Astrocyte (in vitro differentiated cells and primary cell): ENCODE results near the gene MPZL1. TPM values are rescaled to one million over a fixed set of nuclear protein-coding genes. Genes with fewer than 3 reads are reported as not detected.

Source experiments
- DNase-seq: peaks from one replicate; pipeline ENCODE4 v3.0.0-alpha.2; 2010; ENCODE audit warnings: low read depth
- FAIRE-seq: peaks from 2 replicates; lab custom pipeline; 2011; peaks lifted over from hg19 to GRCh38; lab: Jason Lieb, UNC
- H2AFZ ChIP-seq: 2 replicates; pipeline ENCODE4 v1.6.0; 2012; ENCODE audit warnings: low read depth, low read length, inconsistent platforms
- H3K27ac ChIP-seq: 2 replicates; pipeline ENCODE4 v1.5.1; 2011; ENCODE audit warnings: low read depth, low read length, inconsistent platforms
- H3K27me3 ChIP-seq: 2 replicates; pipeline ENCODE4 v1.6.0; 2011; ENCODE audit warnings: low read length, inconsistent platforms; ENCODE audit not compliant: insufficient read depth
- H3K36me3 ChIP-seq: 2 replicates; pipeline ENCODE4 v1.5.1; 2011; ENCODE audit warnings: low read length, inconsistent platforms; ENCODE audit not compliant: insufficient read depth
- H3K4me1 ChIP-seq: 2 replicates; pipeline ENCODE4 v1.5.1; 2011; ENCODE audit warnings: low read length, inconsistent platforms; ENCODE audit not compliant: insufficient read depth
- H3K4me2 ChIP-seq: 2 replicates; pipeline ENCODE4 v1.6.0; 2012; ENCODE audit warnings: low read length, inconsistent platforms
- H3K4me3 ChIP-seq: 2 replicates; pipeline ENCODE4 v1.5.1; 2011; ENCODE audit warnings: low read depth, mild to moderate bottlenecking, low read length, inconsistent platforms; ENCODE audit not compliant: insufficient read depth
- H3K79me2 ChIP-seq: 2 replicates; pipeline ENCODE4 v1.6.0; 2012; ENCODE audit warnings: mild to moderate bottlenecking, low read length, inconsistent platforms; ENCODE audit not compliant: insufficient read depth
- H3K9ac ChIP-seq: 2 replicates; pipeline ENCODE4 v1.6.0; 2012; ENCODE audit warnings: mild to moderate bottlenecking, low read length, inconsistent platforms
- H3K9me3 ChIP-seq: 2 replicates; pipeline ENCODE4 v1.5.1; 2012; ENCODE audit warnings: low read depth, mild to moderate bottlenecking, low read length, inconsistent platforms; ENCODE audit not compliant: insufficient read depth
- H4K20me1 ChIP-seq: 2 replicates; pipeline ENCODE4 v1.6.0; 2012; ENCODE audit warnings: low read length, inconsistent platforms; ENCODE audit not compliant: insufficient read depth
- H3K27ac Mint-ChIP-seq: one replicate; pipeline ENCODE4 v1.8.0; 2021; ENCODE audit warnings: mild to moderate bottlenecking, mixed read lengths; ENCODE audit not compliant: unreplicated experiment
- H3K27me3 Mint-ChIP-seq: one replicate; pipeline ENCODE4 v1.8.0; 2021; ENCODE audit warnings: low read depth, mixed read lengths; ENCODE audit not compliant: unreplicated experiment
- H3K36me3 Mint-ChIP-seq: one replicate; pipeline ENCODE4 v1.8.0; 2021; ENCODE audit warnings: low read depth, mixed read lengths; ENCODE audit not compliant: unreplicated experiment
- H3K4me1 Mint-ChIP-seq: one replicate; pipeline ENCODE4 v1.8.0; 2021; ENCODE audit warnings: low read depth, mixed read lengths; ENCODE audit not compliant: unreplicated experiment
- H3K4me3 Mint-ChIP-seq: one replicate; pipeline ENCODE4 v1.8.0; 2021; ENCODE audit warnings: mild to moderate bottlenecking, moderate library complexity, mixed read lengths; ENCODE audit not compliant: unreplicated experiment
- H3K9me3 Mint-ChIP-seq: one replicate; pipeline ENCODE4 v1.8.0; 2021; ENCODE audit warnings: mild to moderate bottlenecking, mixed read lengths; ENCODE audit not compliant: unreplicated experiment
- CTCF ChIP-seq: IDR thresholded peaks from 2 replicates; pipeline ENCODE4 v1.5.1; 2011; ENCODE audit warnings: low read depth, mild to moderate bottlenecking, inconsistent platforms, low read length, moderate library complexity; ENCODE audit not compliant: insufficient read depth
- EZH2 ChIP-seq: IDR thresholded peaks from 2 replicates; pipeline ENCODE4 v1.6.1; 2012; ENCODE audit warnings: mild to moderate bottlenecking, low read length, inconsistent platforms; ENCODE audit not compliant: insufficient read depth
- total RNA-seq: library from RNA; stranded (reverse); gene quantifications from 2 replicates; pipeline ENCODE4 v1.2.1, GENCODE V29; 2021

Gene MPZL1
- total RNA-seq, 1 donor from 2014 or later: 240 TPM

- H3K4me3 ChIP-seq: no peak overlapping the region
- no peaks in the 10 kb centered on the region for H3K4me1 Mint-ChIP-seq
- H3K27ac ChIP-seq: no peak overlapping the region
- H3K36me3 ChIP-seq: no peaks in the 10 kb centered on the region
- no peaks in the 10 kb centered on the region for H3K36me3 Mint-ChIP-seq
- H3K4me1 ChIP-seq: no peaks in the 10 kb centered on the region
- no peaks in the 10 kb centered on the region for H3K9me3 ChIP-seq
- FAIRE-seq (no peak), DNase-seq (no peak)
- H3K9ac ChIP-seq: no peak overlapping the region
- no peaks in the 10 kb centered on the region for H3K27me3 ChIP-seq
- H4K20me1 ChIP-seq: no peaks in the 10 kb centered on the region
- H2AFZ ChIP-seq: no peak overlapping the region
- TF ChIP-seq EZH2: no peak
- TF ChIP-seq CTCF: no peak
- no peak overlapping the region for H3K4me3 Mint-ChIP-seq
- peaks cover 10% of the 10 kb centered on the region for H3K27me3 Mint-ChIP-seq
- no peaks in the 10 kb centered on the region for H3K79me2 ChIP-seq
- H3K27ac Mint-ChIP-seq: no peak overlapping the region
- peaks cover 2% of the 10 kb centered on the region for H3K9me3 Mint-ChIP-seq
- H3K4me2 ChIP-seq: no peak overlapping the region
Measured at GRCh38 chr1:167839009-167839408, 117.2 kb downstream of the MPZL1 start.

Other genes with a start within 250 kb of the MPZL1 start
- not detected in 2 replicates for gene CD247, start 203.5 kb upstream of the MPZL1 start, total RNA-seq
- gene CREG1, start 168.2 kb upstream of the MPZL1 start, total RNA-seq: 34.6 and 36.0 TPM in 2 replicates
- 0.58 and 0.98 TPM in 2 replicates for gene RCSD1, start 91.8 kb upstream of the MPZL1 start, total RNA-seq
- gene ADCY10, start 192.2 kb downstream of the MPZL1 start, total RNA-seq: 0.07 and 0.27 TPM in 2 replicates
- 57.1 and 57.4 TPM in 2 replicates for gene DCAF6, start 214.7 kb downstream of the MPZL1 start, total RNA-seq
- 53.2 and 62.3 TPM in 2 replicates for gene MPC2, start 215.1 kb downstream of the MPZL1 start, total RNA-seq